ENCODE measurements around the gene TRIM41. TPM values are rescaled to one million over a fixed set of nuclear protein-coding genes. Genes with fewer than 3 reads are reported as not detected.

TRIM41 gene
- polyA plus RNA-seq, 1 donor = 18.7 TPM

Other genes with a start within 250 kb of the TRIM41 start
- not detected for gene BTNL3, start 234.4 kb upstream of the TRIM41 start, polyA plus RNA-seq (ENCODE audit: insufficient read length)
- gene BTNL9, start 183.0 kb upstream of the TRIM41 start, polyA plus RNA-seq (ENCODE audit: insufficient read length) = 29.1 TPM
- not detected for gene OR2V1, start 92.1 kb upstream of the TRIM41 start, polyA plus RNA-seq (ENCODE audit: insufficient read length)
- not detected for gene OR2V2, start 75.7 kb upstream of the TRIM41 start, polyA plus RNA-seq (ENCODE audit: insufficient read length)
- gene TRIM7, start 18.1 kb upstream of the TRIM41 start, polyA plus RNA-seq (ENCODE audit: insufficient read length) = 20.4 TPM
- 3,562 TPM for gene RACK1, start 20.6 kb downstream of the TRIM41 start, polyA plus RNA-seq (ENCODE audit: insufficient read length)
- gene TRIM52, start 37.9 kb downstream of the TRIM41 start, polyA plus RNA-seq (ENCODE audit: insufficient read length) = 17.9 TPM
- not detected for gene OR4F3, start 144.0 kb downstream of the TRIM41 start, polyA plus RNA-seq (ENCODE audit: insufficient read length)